ENCODE measurements around the gene WRAP73.

The WRAP73 gene

GRCh38 chr1:3606779-3607702 lies 42.9 kb downstream of the WRAP73 start:
- TF ChIP-seq TAF1 (IDR thresholded peaks at IDR 0.05; ENCODE audit: low read depth): no peak
- TF ChIP-seq NFIC (IDR thresholded peaks at IDR 0.05): no peak
- TF ChIP-seq RAD21 (IDR thresholded peaks at IDR 0.05; ENCODE audit: low read depth): no peak
- TF ChIP-seq ZBTB7A (IDR thresholded peaks at IDR 0.05; ENCODE audit: low read depth): no peak
- no peak for TF ChIP-seq EP300 (IDR thresholded peaks at IDR 0.05; ENCODE audit: borderline replicate concordance)
- TF ChIP-seq MAX (IDR thresholded peaks at IDR 0.05): no peak
- TF ChIP-seq EGR1 (IDR thresholded peaks at IDR 0.05): no peak
- TF ChIP-seq YY1 (IDR thresholded peaks at IDR 0.05; ENCODE audit: low read depth): no peak
- TF ChIP-seq REST (IDR thresholded peaks at IDR 0.05; ENCODE audit: low read depth): no peak
- TF ChIP-seq CEBPB (IDR thresholded peaks at IDR 0.05): no peak
- no peak for TF ChIP-seq TEAD4 (IDR thresholded peaks at IDR 0.05)
- TF ChIP-seq USF1 (IDR thresholded peaks at IDR 0.05): no peak
- TF ChIP-seq CREB1 (IDR thresholded peaks at IDR 0.05; ENCODE audit: low read depth): no peak
- no peak for TF ChIP-seq FOXM1 (IDR thresholded peaks at IDR 0.05; ENCODE audit: borderline replicate concordance, low read depth)
- TF ChIP-seq TCF12 (IDR thresholded peaks at IDR 0.05; ENCODE audit: low read depth): no peak

GRCh38 chr1:3604997-3605823 lies 44.7 kb downstream of the WRAP73 start:
- TF ChIP-seq ZBTB7A (IDR thresholded peaks at IDR 0.05; ENCODE audit: low read depth) (no peak), NFIC (IDR thresholded peaks at IDR 0.05) (no peak), USF1 (IDR thresholded peaks at IDR 0.05) (no peak), EGR1 (IDR thresholded peaks at IDR 0.05) (no peak), CEBPB (IDR thresholded peaks at IDR 0.05) (no peak), FOXM1 (IDR thresholded peaks at IDR 0.05; ENCODE audit: borderline replicate concordance, low read depth) (no peak), TAF1 (IDR thresholded peaks at IDR 0.05; ENCODE audit: low read depth) (no peak), CREB1 (IDR thresholded peaks at IDR 0.05; ENCODE audit: low read depth) (no peak), MAX (IDR thresholded peaks at IDR 0.05) (no peak)

GRCh38 chr1:3604468-3604974 lies 45.4 kb downstream of the WRAP73 start:
- TF ChIP-seq EGR1 (IDR thresholded peaks at IDR 0.05) (no peak), REST (IDR thresholded peaks at IDR 0.05; ENCODE audit: low read depth) (no peak), TEAD4 (IDR thresholded peaks at IDR 0.05) (no peak), YY1 (IDR thresholded peaks at IDR 0.05; ENCODE audit: low read depth) (no peak), MAX (IDR thresholded peaks at IDR 0.05) (no peak), ZBTB7A (IDR thresholded peaks at IDR 0.05; ENCODE audit: low read depth) (no peak), CREB1 (IDR thresholded peaks at IDR 0.05; ENCODE audit: low read depth) (no peak), CEBPB (IDR thresholded peaks at IDR 0.05) (no peak)

- no peak for TF ChIP-seq FOXM1 (IDR thresholded peaks at IDR 0.05; ENCODE audit: borderline replicate concordance, low read depth)
- TF ChIP-seq TAF1 (IDR thresholded peaks at IDR 0.05; ENCODE audit: low read depth): no peak
- TF ChIP-seq USF1 (IDR thresholded peaks at IDR 0.05): no peak
- TF ChIP-seq TCF12 (IDR thresholded peaks at IDR 0.05; ENCODE audit: low read depth): no peak
These were observed 46.1 kb downstream of the WRAP73 start for GRCh38 chr1:3603571-3604467.

Measured in Ishikawa (cell line).